Measurements from ENCODE around the gene TBC1D30. TPM values are rescaled to one million over a fixed set of nuclear protein-coding genes. Genes with fewer than 3 reads are reported as not detected.
"Not testable (repeated sequence)": the region's sequence is repeated elsewhere in the genome, so short reads cannot be mapped to it uniquely, and the experiment has no call there.

Gene TBC1D30, protein sequence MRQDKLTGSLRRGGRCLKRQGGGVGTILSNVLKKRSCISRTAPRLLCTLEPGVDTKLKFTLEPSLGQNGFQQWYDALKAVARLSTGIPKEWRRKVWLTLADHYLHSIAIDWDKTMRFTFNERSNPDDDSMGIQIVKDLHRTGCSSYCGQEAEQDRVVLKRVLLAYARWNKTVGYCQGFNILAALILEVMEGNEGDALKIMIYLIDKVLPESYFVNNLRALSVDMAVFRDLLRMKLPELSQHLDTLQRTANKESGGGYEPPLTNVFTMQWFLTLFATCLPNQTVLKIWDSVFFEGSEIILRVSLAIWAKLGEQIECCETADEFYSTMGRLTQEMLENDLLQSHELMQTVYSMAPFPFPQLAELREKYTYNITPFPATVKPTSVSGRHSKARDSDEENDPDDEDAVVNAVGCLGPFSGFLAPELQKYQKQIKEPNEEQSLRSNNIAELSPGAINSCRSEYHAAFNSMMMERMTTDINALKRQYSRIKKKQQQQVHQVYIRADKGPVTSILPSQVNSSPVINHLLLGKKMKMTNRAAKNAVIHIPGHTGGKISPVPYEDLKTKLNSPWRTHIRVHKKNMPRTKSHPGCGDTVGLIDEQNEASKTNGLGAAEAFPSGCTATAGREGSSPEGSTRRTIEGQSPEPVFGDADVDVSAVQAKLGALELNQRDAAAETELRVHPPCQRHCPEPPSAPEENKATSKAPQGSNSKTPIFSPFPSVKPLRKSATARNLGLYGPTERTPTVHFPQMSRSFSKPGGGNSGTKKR
- 11.5 TPM for total RNA-seq
- long read RNA-seq, partial matches to known transcripts, result 3 of 15 reads
- long read RNA-seq, other reads (novel, unspliced or antisense), result 12 of 15 reads

DNA sequence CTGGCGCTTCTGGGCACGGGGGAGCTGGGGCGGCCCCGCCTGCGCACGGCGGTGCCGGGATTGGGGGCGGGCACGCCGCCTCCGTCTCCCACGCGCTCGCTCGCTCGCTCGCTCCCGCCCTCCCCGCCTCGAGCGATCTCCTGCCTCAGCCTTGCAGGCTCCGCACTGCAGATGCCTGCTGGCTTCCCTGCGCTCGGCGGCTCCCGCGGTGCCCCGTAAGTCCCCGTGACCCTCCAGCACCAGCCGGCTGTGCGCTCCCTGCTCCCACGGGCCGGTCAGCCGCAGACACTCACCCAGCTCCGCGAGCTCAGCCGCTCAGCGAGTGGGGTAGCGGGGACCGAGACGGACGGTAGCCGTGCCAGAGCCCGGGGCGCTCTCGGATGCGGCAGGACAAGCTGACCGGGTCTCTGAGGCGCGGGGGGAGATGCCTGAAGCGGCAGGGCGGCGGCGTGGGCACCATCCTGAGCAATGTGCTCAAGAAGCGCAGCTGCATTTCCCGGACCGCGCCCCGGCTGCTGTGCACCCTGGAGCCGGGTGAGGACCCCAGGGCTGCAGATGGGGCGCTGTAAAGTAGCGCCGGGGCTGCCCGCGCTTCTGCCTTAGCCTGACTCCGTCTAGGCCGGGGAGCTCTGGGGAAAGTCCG lies at the start of gene TBC1D30:
Gene TBC1D30 (plus strand): TSS at position 148 of the 643 bp plus-strand sequence. CDS start 233 bp downstream, at position 381.
- H3K4me1 ChIP-seq, result peaks cover 27% of the 10 kb centered on the region
- DNase-seq (peak; percentile 51), ATAC-seq (peak; percentile 75 to 80)
- H3K36me3 ChIP-seq, result no peaks in the 10 kb centered on the region
- H3K27ac ChIP-seq, result no peak within 1 kb of the TSS
- H3K4me3 ChIP-seq, result peak within 1 kb of the TSS; percentile 54
- peaks cover 48% of the 10 kb centered on the region for H3K27me3 ChIP-seq (ENCODE audit: low read depth)
- no peaks in the 10 kb centered on the region for H3K9me3 ChIP-seq
- intact Hi-C loops (cut with DNase I), result no loop called here
- TF ChIP-seq, protein P1, sequence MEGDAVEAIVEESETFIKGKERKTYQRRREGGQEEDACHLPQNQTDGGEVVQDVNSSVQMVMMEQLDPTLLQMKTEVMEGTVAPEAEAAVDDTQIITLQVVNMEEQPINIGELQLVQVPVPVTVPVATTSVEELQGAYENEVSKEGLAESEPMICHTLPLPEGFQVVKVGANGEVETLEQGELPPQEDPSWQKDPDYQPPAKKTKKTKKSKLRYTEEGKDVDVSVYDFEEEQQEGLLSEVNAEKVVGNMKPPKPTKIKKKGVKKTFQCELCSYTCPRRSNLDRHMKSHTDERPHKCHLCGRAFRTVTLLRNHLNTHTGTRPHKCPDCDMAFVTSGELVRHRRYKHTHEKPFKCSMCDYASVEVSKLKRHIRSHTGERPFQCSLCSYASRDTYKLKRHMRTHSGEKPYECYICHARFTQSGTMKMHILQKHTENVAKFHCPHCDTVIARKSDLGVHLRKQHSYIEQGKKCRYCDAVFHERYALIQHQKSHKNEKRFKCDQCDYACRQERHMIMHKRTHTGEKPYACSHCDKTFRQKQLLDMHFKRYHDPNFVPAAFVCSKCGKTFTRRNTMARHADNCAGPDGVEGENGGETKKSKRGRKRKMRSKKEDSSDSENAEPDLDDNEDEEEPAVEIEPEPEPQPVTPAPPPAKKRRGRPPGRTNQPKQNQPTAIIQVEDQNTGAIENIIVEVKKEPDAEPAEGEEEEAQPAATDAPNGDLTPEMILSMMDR (IDR thresholded peaks at IDR 0.05), result no peak

DNA sequence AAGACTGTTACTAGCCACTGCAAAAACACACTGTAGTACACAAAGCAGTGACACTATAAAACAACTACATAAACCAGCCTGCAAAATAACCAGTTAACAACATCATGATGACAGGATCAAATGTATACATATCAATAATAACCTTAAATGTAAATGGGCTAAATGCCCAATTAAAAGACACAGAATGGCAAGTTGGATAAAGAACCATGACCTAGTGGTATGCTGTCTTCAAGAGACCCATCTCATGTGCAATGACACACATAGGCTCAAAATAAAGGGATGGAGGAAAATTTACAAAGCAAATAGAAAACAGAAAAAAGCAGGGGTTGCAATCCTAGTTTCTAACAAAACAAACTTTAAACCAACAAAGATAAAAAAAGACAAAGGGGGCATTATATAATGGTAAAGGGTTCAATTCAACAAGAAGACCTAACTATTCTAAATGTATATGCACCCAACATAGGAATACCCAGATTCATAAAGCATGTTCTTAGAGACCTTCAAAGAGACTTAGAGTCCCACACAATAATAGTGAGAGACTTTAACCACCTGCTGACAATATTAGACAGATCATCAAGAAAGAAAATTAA lies 49.2 kb upstream of the TBC1D30 start:
- ATAC-seq; H3K4me1 ChIP-seq; H3K9me3 ChIP-seq; intact Hi-C loops (cut with DNase I); H3K4me3 ChIP-seq; H3K36me3 ChIP-seq; DNase-seq; H3K27ac ChIP-seq; H3K27me3 ChIP-seq (ENCODE audit: low read depth): not testable (repeated sequence)

- DNase-seq, result no peak
- peaks cover 17% of the 10 kb centered on the region for H3K4me1 ChIP-seq
- no peaks in the 10 kb centered on the region for H3K36me3 ChIP-seq
- TF ChIP-seq, protein P1 (IDR thresholded peaks at IDR 0.05), result no peak
- no peak overlapping the region for H3K27ac ChIP-seq
- no peak for ATAC-seq
- peaks cover 9% of the 10 kb centered on the region for H3K9me3 ChIP-seq
- peaks cover 6% of the 10 kb centered on the region for H3K27me3 ChIP-seq (ENCODE audit: low read depth)
- peak overlapping the region; percentile 69 for H3K4me3 ChIP-seq
- intact Hi-C loops (cut with DNase I), result no loop called here
These were observed 45.0 kb upstream of the TBC1D30 start for GRCh38 chr12:64779354-64779974.

GRCh38 chr12:64780132-64780530 lies 44.3 kb upstream of the TBC1D30 start:
- TF ChIP-seq, protein P1 (IDR thresholded peaks at IDR 0.05), result no peak
- Histone ChIP-seq H3K9me3 (peaks cover 9% of the 10 kb centered on the region), H3K4me3 (peak overlapping the region; percentile 69), H3K27ac (peak overlapping the region; percentile 77), H3K36me3 (no peaks in the 10 kb centered on the region), H3K27me3 (ENCODE audit: low read depth) (peaks cover 6% of the 10 kb centered on the region), H3K4me1 (peaks cover 17% of the 10 kb centered on the region)
- intact Hi-C loops (cut with DNase I), result no loop called here
- DNase-seq (no peak), ATAC-seq (no peak)

GRCh38 chr12:64780531-64781279 lies 43.7 kb upstream of the TBC1D30 start:
- Histone ChIP-seq H3K9me3 (peaks cover 7% of the 10 kb centered on the region), H3K36me3 (no peaks in the 10 kb centered on the region), H3K27me3 (ENCODE audit: low read depth) (peaks cover 6% of the 10 kb centered on the region), H3K4me3 (peak overlapping the region; percentile 69), H3K4me1 (peaks cover 17% of the 10 kb centered on the region), H3K27ac (peak overlapping the region; percentile 77)
- TF ChIP-seq, protein P1 (IDR thresholded peaks at IDR 0.05), result no peak
- intact Hi-C loops (cut with DNase I), result no loop called here
- DNase-seq (peak; percentile 84), ATAC-seq (peak; percentile 93)

Measured in lower lobe of right lung (tissue), 2 donors.